K562 (cell line): ENCODE results near the gene TRAF1. TPM values are rescaled to one million over a fixed set of nuclear protein-coding genes. Genes with fewer than 3 reads are reported as not detected.

Experiments used
- ATAC-seq: fragments of 200-7000 bp; cut with Tn5 transposase; 3 replicates; pipeline ENCODE4 v1.9.1; 2020; ENCODE audit warnings: moderate library complexity
- BruUV-seq: library from RNA; stranded (reverse); fragments of 400-500 nt; replicated peaks from 2 replicates; lab custom pipeline; 2021; lab: Mats Ljungman, UMichigan
- CTCF ChIA-PET: fragments of 300-600 bp; formaldehyde crosslinking; extraction: SDS; loops from one replicate; lab custom pipeline; 2021; ENCODE audit warnings: low intra/inter-chr PET ratio; lab: Yijun Ruan, JAX
- POLR2A ChIA-PET: fragments of 300-600, 350-650 bp; sonication (Branson Sonifier 250); formaldehyde crosslinking; extraction: SDS; loops from one replicate; lab custom pipeline; 2021; ENCODE audit warnings: antibody characterized with exemption, inconsistent platforms; lab: Yijun Ruan, JAX
- DNase-seq, 4 experiments: peaks; one replicate each; pipeline versions ENCODE4 v3.0.0 to v3.0.0-alpha.2; 2011 to 2018; ENCODE audit warnings: low spot score in 3 of 4, mixed read lengths in 3 of 4; ENCODE audit errors: extremely low read depth in 1 of 4
- FAIRE-seq: peaks from 2 replicates; lab custom pipeline; 2011; peaks lifted over from hg19 to GRCh38; lab: Jason Lieb, UNC
- H2AFZ ChIP-seq: 2 replicates; pipeline ENCODE4 v1.6.0; 2011; ENCODE audit warnings: low read depth, low read length, control low read depth, inconsistent platforms
- H3K27ac ChIP-seq: fragments of 200-600 bp; 3 replicates; pipeline ENCODE4 v1.8.0; 2011; ENCODE audit warnings: low read depth, mild to moderate bottlenecking, control low read depth, inconsistent platforms, low read length, moderate library complexity, mixed read lengths; ENCODE audit errors: extremely low read depth
- H3K27me3 ChIP-seq, 2 experiments: fragments of 300-600 bp in 1 of 2; 2 replicates in 1 of 2; 3 replicates in 1 of 2; pipeline versions ENCODE4 v1.6.0 to v1.8.0; 2011; ENCODE audit warnings: inconsistent platforms in 2 of 2, low read length in 2 of 2, mild to moderate bottlenecking in 1 of 2, mixed read lengths in 1 of 2, moderate library complexity in 1 of 2; ENCODE audit not compliant: control insufficient read depth in 2 of 2, insufficient read depth in 2 of 2
- H3K36me3 ChIP-seq: fragments of 300-600 bp; 3 replicates; pipeline ENCODE4 v1.8.0; 2011; ENCODE audit warnings: mild to moderate bottlenecking, low read length, inconsistent platforms; ENCODE audit not compliant: control insufficient read depth, insufficient read depth
- H3K4me1 ChIP-seq, 2 experiments: fragments of 200-600 bp in 1 of 2; replicated peaks in 1 of 2; 2 replicates in 1 of 2; 3 replicates in 1 of 2; pipeline versions ENCODE4 v1.5.1 to v1.8.0; 2011; ENCODE audit warnings: inconsistent platforms in 2 of 2, low read length in 2 of 2, mild to moderate bottlenecking in 1 of 2, mixed read lengths in 1 of 2, moderate library complexity in 1 of 2; ENCODE audit not compliant: control insufficient read depth in 2 of 2, insufficient read depth in 2 of 2
- H3K4me2 ChIP-seq: 2 replicates; pipeline ENCODE4 v1.6.1; 2011; ENCODE audit warnings: low read length, control low read depth, inconsistent platforms, mixed read lengths; ENCODE audit not compliant: insufficient read depth
- H3K4me3 ChIP-seq: fragments of 200-600 bp; sonication (generic), shearing (Covaris generic); 2 replicates; pipeline ENCODE4 v1.5.1; 2016; ENCODE audit warnings: control low read depth, inconsistent platforms
- H3K79me2 ChIP-seq: fragments of 200-600 bp; 3 replicates; pipeline ENCODE4 v1.8.0; 2011; ENCODE audit warnings: low read length, inconsistent platforms; ENCODE audit not compliant: control insufficient read depth, insufficient read depth
- H3K9ac ChIP-seq, 2 experiments: 2 replicates each; pipeline versions ENCODE4 v1.6.0 to v1.6.1; 2011; ENCODE audit warnings: low read depth in 2 of 2, low read length in 2 of 2, control low read depth in 1 of 2, inconsistent platforms in 1 of 2, mild to moderate bottlenecking in 1 of 2, mixed read lengths in 1 of 2; ENCODE audit not compliant: insufficient read depth in 1 of 2
- H3K9me1 ChIP-seq: one replicate; pipeline ENCODE4 v1.6.0; 2011; ENCODE audit warnings: inconsistent platforms, mild to moderate bottlenecking, low read length, moderate library complexity; ENCODE audit not compliant: control insufficient read depth, insufficient read depth
- H3K9me3 ChIP-seq: replicated peaks from 2 replicates; pipeline ENCODE4 v1.5.1; 2011; ENCODE audit warnings: low read depth, low read length, inconsistent platforms; ENCODE audit not compliant: control insufficient read depth, insufficient read depth
- H4K20me1 ChIP-seq: replicated peaks from 2 replicates; pipeline ENCODE4 v1.6.1; 2011; ENCODE audit warnings: low read length, inconsistent platforms, mixed read lengths; ENCODE audit not compliant: control insufficient read depth, insufficient read depth
- BRCA1 ChIP-seq, 2 experiments: fragments of 450-650 bp in 1 of 2; sonication (generic) in 1 of 2; formaldehyde crosslinking in 1 of 2; IDR thresholded peaks; 2 replicates each; pipeline versions ENCODE4 v1.5.0 to v1.6.1; 2017 to 2020; ENCODE audit warnings: mild to moderate bottlenecking in 1 of 2, missing genetic modification reagents in 1 of 2
- E2F8 ChIP-seq: fragments of 450-650 bp; IDR thresholded peaks from 2 replicates; pipeline ENCODE4 v1.7.1; 2018; ENCODE audit warnings: mild to moderate bottlenecking, low read depth; ENCODE audit not compliant: partially characterized antibody
- HDAC1 ChIP-seq, 2 experiments: fragments of 450-650 bp; IDR thresholded peaks; 2 replicates each; pipeline ENCODE4 v1.6.1; 2016 to 2017; ENCODE audit warnings: inconsistent platforms in 1 of 2, mild to moderate bottlenecking in 1 of 2, moderate library complexity in 1 of 2
- MCM7 ChIP-seq, 2 experiments: fragments of 450-650 bp; IDR thresholded peaks; 2 replicates each; pipeline ENCODE4 v1.6.1; 2016 to 2018
- NONO ChIP-seq, 2 experiments: fragments of 200-400 bp in 1 of 2; fragments of 450-650 bp in 1 of 2; formaldehyde crosslinking in 1 of 2; IDR thresholded peaks; 2 replicates each; pipeline ENCODE4 v1.6.1; 2017; ENCODE audit warnings: low read depth in 2 of 2, mild to moderate bottlenecking in 2 of 2, moderate library complexity in 2 of 2, low read length in 1 of 2
- POLR3A ChIP-seq: IDR thresholded peaks from 2 replicates; pipeline ENCODE4 v1.6.1; 2011; ENCODE audit warnings: borderline replicate concordance, mild to moderate bottlenecking, moderate library complexity; ENCODE audit not compliant: insufficient read length, insufficient read depth; ENCODE audit errors: extremely low read depth
- SAP30 ChIP-seq: fragments of 200-600 bp; sonication (generic); IDR thresholded peaks from 2 replicates; pipeline ENCODE4 v1.6.1; 2012; ENCODE audit warnings: borderline replicate concordance, low read depth, mild to moderate bottlenecking, moderate library complexity, low read length, control low read depth, inconsistent platforms; ENCODE audit not compliant: insufficient read depth, poor library complexity, severe bottlenecking
- STAG1 ChIP-seq: sonication (generic); formaldehyde crosslinking; IDR thresholded peaks from 2 replicates; pipeline ENCODE4 v1.5.0; 2020; ENCODE audit warnings: missing genetic modification reagents, borderline replicate concordance
- USF1 ChIP-seq: sonication (generic); formaldehyde crosslinking; IDR thresholded peaks from 2 replicates; pipeline ENCODE4 v1.9.0; 2022; ENCODE audit warnings: mild to moderate bottlenecking, missing genetic modification reagents
- YBX1 ChIP-seq: fragments of 450-650 bp; IDR thresholded peaks from 2 replicates; pipeline ENCODE4 v1.7.1; 2016; ENCODE audit warnings: mild to moderate bottlenecking
- ZNF263 ChIP-seq: sonication (generic); formaldehyde crosslinking; IDR thresholded peaks from 2 replicates; pipeline ENCODE4 v1.8.0; 2022; ENCODE audit warnings: mild to moderate bottlenecking, missing genetic modification reagents, borderline replicate concordance
- ZNF431 ChIP-seq: sonication (generic); formaldehyde crosslinking; IDR thresholded peaks from 2 replicates; pipeline ENCODE4 v1.8.0; 2022; ENCODE audit warnings: mild to moderate bottlenecking, missing genetic modification reagents
- ZNF717 ChIP-seq: fragments of 250-450 bp; sonication (Bioruptor Pico); IDR thresholded peaks from 2 replicates; pipeline ENCODE4 v1.5.0; 2021
- WGBS: fragments of 100-300 bp; shearing (Covaris generic); methylation state at CpG from one replicate; pipeline ENCODE4 v1.1.6; 2016; ENCODE audit warnings: low coverage, mixed read lengths; ENCODE audit not compliant: insufficient coverage; ENCODE audit errors: missing lambda C conversion rate; 5-methylcytosine and 5-hydroxymethylcytosine counted together
- in situ Hi-C: fragments of 300-500 bp; cut with MboI; formaldehyde crosslinking; loops from 4 replicates; pipeline ENCODE4 v1.15.0; 2018; ENCODE audit warnings: inconsistent platforms, mixed read lengths
- intact Hi-C: fragments of 100-400 bp; cut with micrococcal nuclease; formaldehyde crosslinking; loops from 2 replicates; pipeline ENCODE4 v1.14.2; 2022
- polyA plus RNA-seq, 8 experiments: library from polyadenylated mRNA; depleted of rRNA in 4 of 8; stranded (reverse) in 5 of 8; unstranded in 3 of 8; fragments of >200 nt; fragmentation: Nextera tagmentation in 2 of 8; fragmentation: Illumina TruSeq in 1 of 8; extraction: Ambion mirVana in 2 of 8; extraction: Trizol in 1 of 8; gene quantifications; 2 replicates each; pipeline versions ENCODE4 v1.2.1 to v1.2.3, GENCODE V29; 2011 to 2014; ENCODE audit warnings: inconsistent platforms in 1 of 8, missing spikeins in 1 of 8
- total RNA-seq, 7 experiments: library from RNA; depleted of rRNA in 6 of 7; stranded (reverse); fragments of >200 nt in 6 of 7; fragmentation: Illumina TruSeq in 2 of 7; extraction: Trizol in 2 of 7; gene quantifications; 2 replicates each; pipeline versions ENCODE4 v1.2.1 to v1.2.3, GENCODE V29; 2011 to 2021; ENCODE audit warnings: low replicate concordance in 1 of 7

The TRAF1 gene
- total and polyA plus RNA-seq, 9 of the 15 experiments (the other 6 are each of a cell fraction or from before 2014, with no cell fraction given): 0.01 to 1.1 (median 0.04) TPM; not detected in 2

GRCh38 chr9:120970244-120970643 lies 43.6 kb upstream of the TRAF1 start:
- CTCF ChIA-PET: no interaction called here
- ATAC-seq: no peak
- H2AFZ ChIP-seq: no peak overlapping the region
- H3K9ac ChIP-seq: no peak overlapping the region
- no peaks in the 10 kb centered on the region for H3K9me1 ChIP-seq
- H3K36me3 ChIP-seq: no peaks in the 10 kb centered on the region
- no peaks in the 10 kb centered on the region for H4K20me1 ChIP-seq
- no peak for DNase-seq
- no TSS peak for BruUV-seq
- TF ChIP-seq ZNF717 (CRISPR knock-in tag): no peak
- TF ChIP-seq STAG1 (CRISPR knock-in tag): no peak
- H3K9me3 ChIP-seq: no peaks in the 10 kb centered on the region
- intact Hi-C loops (no loop called here), in situ Hi-C loops (no loop called here)
- no peaks in the 10 kb centered on the region for H3K79me2 ChIP-seq
- H3K4me3 ChIP-seq: no peak overlapping the region
- POLR2A ChIA-PET: interaction anchor here (1.0 to 1.2 kb wide), 2 partner anchors 10 to 13 kb away, joined by 3 to 5 read pairs; no protein-coding TSS in a partner anchor
- no peak overlapping the region for H3K27ac ChIP-seq
- no peak overlapping the region for H3K4me2 ChIP-seq
- no peaks in the 10 kb centered on the region for H3K4me1 ChIP-seq
- 0% methylated on average over 3 of the region's 3 CpGs for WGBS
- H3K27me3 ChIP-seq: peaks cover 17 to 20% of the 10 kb centered on the region in 2 experiments
- no peak for FAIRE-seq

- no peak overlapping the region for H3K9ac ChIP-seq
- BruUV-seq: no TSS peak
- no peaks in the 10 kb centered on the region for H3K9me1 ChIP-seq
- no peak for DNase-seq
- ATAC-seq: no peak
- no peak overlapping the region for H2AFZ ChIP-seq
- CTCF ChIA-PET: interaction anchor here (0.7 kb wide), 1 partner anchor 17 kb away, joined by 3 read pairs; no protein-coding TSS in a partner anchor
- no peaks in the 10 kb centered on the region for H3K36me3 ChIP-seq
- intact Hi-C loops: no loop called here
- no peaks in the 10 kb centered on the region for H3K79me2 ChIP-seq
- no peaks in the 10 kb centered on the region for H4K20me1 ChIP-seq
- no peaks in the 10 kb centered on the region for H3K9me3 ChIP-seq
- POLR2A ChIA-PET: interaction anchor here (0.7 kb wide), 1 partner anchor 239 kb away, joined by 3 read pairs; no protein-coding TSS in a partner anchor
- H3K27me3 ChIP-seq: peaks cover 24 to 30% of the 10 kb centered on the region in 2 experiments
- WGBS: 4% methylated on average over 3 of the region's 3 CpGs
- H3K27ac ChIP-seq: no peak overlapping the region
- no peaks in the 10 kb centered on the region for H3K4me1 ChIP-seq
- H3K4me3 ChIP-seq: no peak overlapping the region
- no peak overlapping the region for H3K4me2 ChIP-seq
- no peak for FAIRE-seq
- in situ Hi-C loops: no loop called here
- TF ChIP-seq YBX1 (no peak), POLR3A (no peak), SAP30 (no peak), E2F8 (no peak), MCM7 (IDR thresholded peaks at IDR 0.05) (no peak), USF1 (no peak), BRCA1 (IDR thresholded peaks at IDR 0.05) (no peak), BRCA1 (CRISPR knock-in tag; IDR thresholded peaks at IDR 0.05) (no peak), ZNF431 (no peak), ZNF263 (CRISPR knock-in tag) (no peak), NONO (IDR thresholded peaks at IDR 0.05; ENCODE audit: low read depth in 2 of 2, low read length in 1 of 2) (no peak), HDAC1 (IDR thresholded peaks at IDR 0.05) (no peak)
These were observed 39.4 kb upstream of the TRAF1 start for GRCh38 chr9:120966013-120966369.
